DOHH2 (cell line): Measurements from ENCODE around the gene RIPOR2.
A peak's percentile ranks its signal among the peaks of the same experiment; 100 is the strongest.
"Not testable (repeated sequence)": the region's sequence is repeated elsewhere in the genome, so short reads cannot be mapped to it uniquely, and the experiment has no call there.

Experiments used
- H3F3A ChIP-seq: fragments of 200-600 bp; sonication (generic), shearing (Covaris generic); 2 replicates; pipeline ENCODE4 v1.6.0; 2016; ENCODE audit warnings: antibody characterized with exemption, mild to moderate bottlenecking; ENCODE audit not compliant: control insufficient read depth, insufficient read depth
- H3K27ac ChIP-seq: fragments of 200-600 bp; sonication (generic); 2 replicates; pipeline ENCODE4 v1.5.1; 2014; ENCODE audit warnings: low read depth, mild to moderate bottlenecking, low read length, moderate library complexity
- H3K27me3 ChIP-seq: fragments of 200-600 bp; sonication (generic); 2 replicates; pipeline ENCODE4 v1.6.1; 2014; ENCODE audit warnings: mild to moderate bottlenecking, low read length, mixed read lengths; ENCODE audit not compliant: control insufficient read depth
- H3K36me3 ChIP-seq: fragments of 200-600 bp; sonication (generic); 2 replicates; pipeline ENCODE4 v1.6.1; 2014; ENCODE audit warnings: mild to moderate bottlenecking, low read length, moderate library complexity, mixed read lengths; ENCODE audit not compliant: control insufficient read depth
- H3K4me1 ChIP-seq: fragments of 200-600 bp; sonication (generic); 2 replicates; pipeline ENCODE4 v1.6.1; 2014; ENCODE audit warnings: mild to moderate bottlenecking, low read length, mixed read lengths; ENCODE audit not compliant: control insufficient read depth
- H3K4me2 ChIP-seq: fragments of 200-600 bp; sonication (generic); 2 replicates; pipeline ENCODE4 v1.6.0; 2014; ENCODE audit warnings: mild to moderate bottlenecking, low read length, moderate library complexity
- H3K4me3 ChIP-seq: fragments of 200-600 bp; sonication (generic); 2 replicates; pipeline ENCODE4 v1.5.1; 2014; ENCODE audit warnings: mild to moderate bottlenecking, low read length, mixed read lengths
- H3K79me2 ChIP-seq: fragments of 200-600 bp; sonication (generic); 2 replicates; pipeline ENCODE4 v1.6.1; 2014; ENCODE audit warnings: mild to moderate bottlenecking, low read length, mixed read lengths; ENCODE audit not compliant: control insufficient read depth
- H3K9me2 ChIP-seq: fragments of 200-600 bp; sonication (generic); replicated peaks from 2 replicates; pipeline ENCODE4 v1.6.1; 2014; ENCODE audit warnings: mild to moderate bottlenecking, low read length, mixed read lengths; ENCODE audit not compliant: control insufficient read depth
- H3K9me3 ChIP-seq: fragments of 200-600 bp; sonication (generic); 2 replicates; pipeline ENCODE4 v1.6.1; 2014; ENCODE audit warnings: antibody characterized with exemption, low read length, mixed read lengths; ENCODE audit not compliant: control insufficient read depth, insufficient read depth
- H4K20me1 ChIP-seq: fragments of 200-600 bp; sonication (generic); 2 replicates; pipeline ENCODE4 v1.6.0; 2014; ENCODE audit warnings: low read depth, mild to moderate bottlenecking, antibody characterized with exemption, low read length, moderate library complexity; ENCODE audit not compliant: control insufficient read depth, insufficient read depth
- CTCF ChIP-seq: fragments of 200-600 bp; sonication (generic); IDR thresholded peaks from one replicate; pipeline ENCODE4 v1.5.1; 2014; ENCODE audit warnings: antibody characterized with exemption, mild to moderate bottlenecking, low read depth, low read length; ENCODE audit not compliant: poor library complexity, severe bottlenecking
- EZH2phosphoT487 ChIP-seq: fragments of 200-600 bp; sonication (generic); IDR thresholded peaks from 2 replicates; pipeline ENCODE4 v1.6.1; 2017; ENCODE audit warnings: borderline replicate concordance, mild to moderate bottlenecking, antibody characterized with exemption, low read length, moderate library complexity, mixed read lengths

The RIPOR2 gene

GRCh38 chr6:24915641-24916040, 20.1 kb downstream of the RIPOR2 start:
- Histone ChIP-seq H3K9me3 (no peaks in the 10 kb centered on the region), H3K4me2 (no peak overlapping the region), H3K36me3 (peaks cover 61% of the 10 kb centered on the region), H3F3A (peaks cover 24% of the 10 kb centered on the region), H3K79me2 (peaks cover 97% of the 10 kb centered on the region), H3K27me3 (no peaks in the 10 kb centered on the region), H3K4me3 (no peak overlapping the region), H3K27ac (no peak overlapping the region), H3K4me1 (peaks cover 90% of the 10 kb centered on the region), H3K9me2 (no peaks in the 10 kb centered on the region), H4K20me1 (no peaks in the 10 kb centered on the region)
- TF ChIP-seq CTCF = no peak
- no peak for TF ChIP-seq EZH2phosphoT487

- not testable (repeated sequence) for H3K9me3 ChIP-seq, H3K4me3 ChIP-seq, H3K4me2 ChIP-seq, H3K27ac ChIP-seq, H3K9me2 ChIP-seq, H3K27me3 ChIP-seq, H4K20me1 ChIP-seq
- Histone ChIP-seq H3K4me1 (peaks cover 81% of the 10 kb centered on the region), H3F3A (peaks cover 14% of the 10 kb centered on the region), H3K36me3 (peaks cover 70% of the 10 kb centered on the region), H3K79me2 (peaks cover 98% of the 10 kb centered on the region)
Observed at GRCh38 chr6:24914082-24914481, 21.7 kb downstream of the RIPOR2 start.

- H3K9me3 ChIP-seq = no peaks in the 10 kb centered on the region
- peaks cover 98% of the 10 kb centered on the region for H3K79me2 ChIP-seq
- peaks cover 27% of the 10 kb centered on the region for H3F3A ChIP-seq
- H3K27me3 ChIP-seq = no peaks in the 10 kb centered on the region
- H3K27ac ChIP-seq = peak overlapping the region; percentile 90
- H3K4me2 ChIP-seq = peak overlapping the region; percentile 95
- H3K4me3 ChIP-seq = peak overlapping the region; percentile 86
- TF ChIP-seq CTCF (no peak), EZH2phosphoT487 (no peak)
- H3K9me2 ChIP-seq = no peaks in the 10 kb centered on the region
- no peaks in the 10 kb centered on the region for H4K20me1 ChIP-seq
- peaks cover 82% of the 10 kb centered on the region for H3K4me1 ChIP-seq
- peaks cover 73% of the 10 kb centered on the region for H3K36me3 ChIP-seq
Observed at GRCh38 chr6:24911796-24912382, 23.9 kb downstream of the RIPOR2 start.

GRCh38 chr6:24910961-24911725, 24.6 kb downstream of the RIPOR2 start:
- Histone ChIP-seq H3F3A (peaks cover 27% of the 10 kb centered on the region), H3K79me2 (peaks cover 98% of the 10 kb centered on the region), H3K9me2 (no peaks in the 10 kb centered on the region), H3K27ac (peak overlapping the region; percentile 90), H3K4me3 (peak overlapping the region; percentile 86), H3K9me3 (no peaks in the 10 kb centered on the region), H3K4me1 (peaks cover 84% of the 10 kb centered on the region), H3K4me2 (peak overlapping the region; percentile 95), H3K36me3 (peaks cover 74% of the 10 kb centered on the region), H4K20me1 (no peaks in the 10 kb centered on the region), H3K27me3 (no peaks in the 10 kb centered on the region)
- no peak for TF ChIP-seq CTCF
- no peak for TF ChIP-seq EZH2phosphoT487
